ENCODE measurements around the gene CMBL.

- TF ChIP-seq TARDBP (IDR thresholded peaks at IDR 0.05) (no peak), SP1 (IDR thresholded peaks at IDR 0.05) (no peak), FOXM1 (IDR thresholded peaks at IDR 0.05; ENCODE audit: borderline replicate concordance) (no peak), FOXA1 (IDR thresholded peaks at IDR 0.05) (no peak), ELF4 (IDR thresholded peaks at IDR 0.05) (no peak), PKNOX1 (IDR thresholded peaks at IDR 0.05) (no peak), HDGF (IDR thresholded peaks at IDR 0.05; ENCODE audit: borderline replicate concordance) (no peak), SUZ12 (IDR thresholded peaks at IDR 0.05) (no peak), CTBP1 (IDR thresholded peaks at IDR 0.05; ENCODE audit: borderline replicate concordance) (no peak), ARNT (IDR thresholded peaks at IDR 0.05) (no peak), ZNF384 (IDR thresholded peaks at IDR 0.05) (no peak), FOXK2 (IDR thresholded peaks at IDR 0.05) (no peak), BHLHE40 (IDR thresholded peaks at IDR 0.05; ENCODE audit: borderline replicate concordance) (no peak), L3MBTL2 (conservative IDR thresholded peaks at IDR 0.05) (no peak)
Observed at GRCh38 chr5:10303699-10304170, 4.0 kb downstream of the CMBL start.

Data from HEK293T (cell line).